NCI-H2107 (cell line): ENCODE results near the gene TSSC4.
"Not testable (repeated sequence)": the region's sequence is repeated elsewhere in the genome, so short reads cannot be mapped to it uniquely, and the experiment has no call there.

Experiments used
- DNase-seq: peaks from one replicate; lab custom pipeline; 2025; lab: John Stamatoyannopoulos, UW

Gene TSSC4

DNA sequence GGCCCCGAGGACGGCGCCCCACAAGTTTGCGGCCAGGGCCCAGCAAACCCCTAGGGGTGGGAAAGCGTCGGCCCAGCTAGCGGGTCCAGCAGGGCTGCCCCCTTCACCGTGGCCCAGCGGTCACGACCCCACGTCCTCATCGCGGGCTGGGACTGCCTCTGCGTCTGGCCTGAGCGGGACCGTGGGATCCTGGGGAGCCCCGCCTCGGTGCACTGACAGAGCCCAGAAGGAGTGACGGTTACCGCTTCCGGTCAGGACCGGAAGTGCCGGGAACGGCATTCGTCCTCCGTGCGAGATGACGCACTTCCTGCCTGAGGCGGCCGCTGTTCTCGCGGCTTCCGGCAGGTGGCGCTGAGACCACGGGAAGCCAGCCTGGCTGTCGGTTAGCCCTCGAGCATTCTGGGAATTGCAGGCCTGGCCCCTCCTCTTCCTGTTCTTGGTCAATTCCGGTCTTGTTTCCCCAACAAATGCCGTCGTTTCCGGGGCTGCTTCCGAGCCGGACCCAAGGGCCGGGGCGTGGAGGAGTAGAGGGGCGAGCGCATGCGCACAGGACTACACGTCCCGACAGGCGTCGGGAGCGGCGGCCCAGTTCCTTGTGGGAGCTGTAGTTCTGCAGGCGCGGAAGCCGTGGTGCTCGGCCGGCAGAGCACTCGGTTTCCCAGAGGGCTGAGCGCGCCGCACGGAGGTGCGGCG, at the start of gene TSSC4:
TSSC4 (plus strand) TSS at position 682 of the 693 bp plus-strand sequence. CDS start 1,884 bp downstream, outside the sequence.
- DNase-seq = peak; percentile 98

- no peak for DNase-seq
Measured at GRCh38 chr11:2351701-2352100, 48.8 kb upstream of the TSSC4 start.

DNA sequence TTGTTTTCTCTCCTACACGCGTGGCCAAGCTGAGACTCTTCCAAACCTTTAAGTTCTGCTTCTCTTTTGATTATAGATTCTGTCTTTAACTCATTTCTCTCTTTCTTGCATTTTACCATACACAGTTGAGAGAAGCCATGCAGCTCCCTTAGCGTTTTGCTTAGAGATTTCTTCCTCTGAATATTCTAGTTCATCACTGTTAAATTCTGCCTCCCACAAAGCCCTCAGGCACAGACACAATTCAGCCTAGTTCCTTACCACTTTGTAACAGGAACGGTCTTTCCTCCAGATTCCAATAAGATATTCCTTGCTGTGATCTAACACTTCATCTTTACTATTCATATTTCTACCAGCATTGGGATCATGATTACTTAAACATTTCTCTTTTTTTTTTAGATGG, 48.1 kb upstream of the TSSC4 start:
- DNase-seq = no peak

DNA sequence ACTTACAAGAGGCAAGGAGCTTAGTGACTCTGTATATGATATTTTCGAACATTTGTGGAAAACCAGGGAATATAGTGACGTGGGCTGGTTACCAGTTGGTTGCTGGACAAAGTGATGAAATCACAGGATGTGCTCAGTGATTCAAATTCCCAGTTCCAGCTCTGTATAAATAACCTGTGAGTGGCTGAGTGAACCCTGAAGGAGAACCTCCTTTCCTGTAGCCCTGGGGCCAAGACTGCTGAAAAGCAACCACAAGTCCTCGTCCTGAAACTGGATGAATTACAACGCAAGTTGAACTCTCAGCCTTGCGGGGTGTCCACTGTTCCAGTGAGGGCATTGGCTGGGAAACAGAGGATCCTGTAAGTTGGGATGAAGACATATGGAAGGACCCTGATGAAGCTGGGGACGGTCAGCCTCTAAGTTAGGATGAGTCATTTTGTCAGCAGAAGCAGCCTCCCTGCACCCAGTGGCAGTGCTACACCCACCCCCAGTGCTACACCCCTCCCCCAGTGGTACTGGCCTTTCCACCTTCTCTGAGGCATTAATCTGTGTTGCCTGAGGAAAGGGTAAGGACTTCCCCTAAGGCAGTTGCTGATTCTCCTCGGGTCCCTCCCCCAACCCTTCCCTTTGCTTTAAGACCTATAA, 45.4 kb upstream of the TSSC4 start:
- no peak for DNase-seq

DNA sequence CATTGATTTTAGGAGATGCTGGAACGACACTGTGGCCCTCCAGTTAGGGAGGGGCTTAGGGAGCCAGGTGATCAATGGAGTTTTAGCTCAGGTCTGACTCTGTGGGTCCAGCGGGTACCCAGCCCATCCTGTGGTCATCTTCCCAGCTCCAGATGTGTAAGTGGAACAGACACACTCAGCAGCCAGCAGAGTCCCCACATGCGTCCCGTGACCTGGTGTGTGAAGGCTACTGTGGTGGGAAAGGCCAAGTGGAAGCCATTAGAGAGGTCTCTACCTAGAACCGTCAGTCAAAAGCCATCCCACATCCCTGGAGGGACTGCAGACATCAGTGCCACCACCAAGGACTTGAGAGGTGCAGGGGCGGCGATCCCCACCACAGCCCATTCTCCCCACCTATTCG, 43.3 kb upstream of the TSSC4 start:
- no peak for DNase-seq

DNA sequence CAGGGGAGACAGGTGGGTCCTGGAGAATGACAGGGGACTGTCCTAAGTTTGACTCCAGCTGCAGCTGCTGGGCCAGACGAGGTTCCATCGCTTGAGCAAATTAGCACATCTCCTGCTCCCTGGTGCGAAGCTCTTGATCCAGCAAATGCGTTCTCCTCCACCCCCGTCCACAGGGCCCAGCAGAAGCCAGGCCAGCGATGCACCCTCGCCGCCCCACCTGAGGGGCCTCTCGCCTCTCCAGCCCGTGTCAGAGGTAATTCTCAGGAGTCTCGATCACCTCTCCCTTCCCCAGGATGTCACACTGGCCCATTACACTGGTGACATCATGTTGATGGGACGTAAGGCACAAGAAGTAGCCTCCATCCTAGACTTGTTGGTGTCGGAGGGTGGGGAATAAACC, 42.9 kb upstream of the TSSC4 start:
- DNase-seq = not testable (repeated sequence)

- no peak for DNase-seq
Measured at GRCh38 chr11:2358754-2359442, 41.7 kb upstream of the TSSC4 start.

DNA sequence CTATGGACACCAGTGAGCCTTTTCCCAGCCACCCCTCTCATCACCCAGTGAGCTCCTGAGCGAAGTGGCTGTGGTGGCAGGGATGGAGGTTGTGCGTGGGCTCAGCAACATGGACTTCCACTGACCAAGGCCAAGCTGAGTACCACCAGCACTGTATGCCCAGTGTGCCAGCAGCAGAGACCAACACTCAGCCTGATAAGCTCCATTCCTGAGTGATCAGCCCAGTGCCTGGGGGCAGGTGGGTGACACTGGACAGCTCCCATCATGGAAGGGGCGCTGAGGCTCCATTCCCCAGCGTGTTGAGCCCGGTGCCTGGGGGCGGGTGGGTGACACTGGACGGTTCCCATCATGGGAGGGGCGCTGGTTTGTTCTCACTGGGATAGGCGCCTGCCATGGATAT, 41.0 kb upstream of the TSSC4 start:
- DNase-seq = no peak

DNA sequence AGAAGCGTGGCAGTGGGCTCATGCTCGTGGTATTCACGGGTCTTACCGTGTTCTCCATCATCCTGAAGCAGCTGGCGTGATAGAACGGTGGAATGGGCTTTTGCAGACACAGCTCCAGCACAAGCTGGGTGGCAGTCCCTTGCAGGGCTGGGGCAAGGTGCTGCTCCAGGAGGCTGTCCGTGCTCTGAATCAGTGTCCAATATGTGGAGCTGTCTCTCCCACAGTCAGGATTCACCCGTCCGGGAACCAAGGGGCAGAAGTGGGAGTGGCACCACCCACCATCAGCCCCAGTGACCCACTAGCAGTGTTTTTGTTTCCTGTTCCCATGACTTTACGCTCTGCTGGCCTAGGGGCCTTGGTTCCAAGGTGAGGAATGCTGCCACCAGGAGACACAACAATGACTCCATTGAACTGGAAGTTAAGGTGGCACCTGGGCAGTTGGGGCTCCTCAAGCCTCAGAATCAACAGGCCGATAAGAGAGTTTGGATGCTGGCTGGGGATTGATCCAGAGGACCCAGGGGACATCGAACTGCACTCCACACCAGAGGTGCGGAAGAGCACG, 40.4 kb upstream of the TSSC4 start:
- DNase-seq = no peak

- DNase-seq = no peak
Measured at GRCh38 chr11:2361565-2361964, 39.0 kb upstream of the TSSC4 start.

DNA sequence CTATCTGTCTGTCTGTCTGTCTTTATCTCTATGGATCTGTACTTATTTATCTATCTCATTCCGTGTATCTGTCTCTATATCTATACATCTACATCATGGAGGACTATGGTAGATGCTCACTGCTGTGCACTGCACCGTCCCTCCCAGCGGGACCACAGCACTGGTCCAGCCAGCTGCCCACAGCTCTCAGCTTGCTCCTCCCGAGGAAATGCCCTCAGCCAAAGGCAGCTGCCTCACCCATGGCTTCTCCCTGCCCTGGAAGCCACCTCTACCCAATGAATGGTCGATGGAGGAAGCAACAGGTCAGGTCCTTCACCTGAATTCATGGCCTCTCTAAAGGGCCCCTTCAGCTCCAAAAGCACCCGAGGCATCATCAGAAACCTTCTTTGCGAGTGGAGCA, 38.1 kb upstream of the TSSC4 start:
- DNase-seq = no peak

- DNase-seq = no peak
Measured at GRCh38 chr11:2363130-2363529, 37.4 kb upstream of the TSSC4 start.

DNA sequence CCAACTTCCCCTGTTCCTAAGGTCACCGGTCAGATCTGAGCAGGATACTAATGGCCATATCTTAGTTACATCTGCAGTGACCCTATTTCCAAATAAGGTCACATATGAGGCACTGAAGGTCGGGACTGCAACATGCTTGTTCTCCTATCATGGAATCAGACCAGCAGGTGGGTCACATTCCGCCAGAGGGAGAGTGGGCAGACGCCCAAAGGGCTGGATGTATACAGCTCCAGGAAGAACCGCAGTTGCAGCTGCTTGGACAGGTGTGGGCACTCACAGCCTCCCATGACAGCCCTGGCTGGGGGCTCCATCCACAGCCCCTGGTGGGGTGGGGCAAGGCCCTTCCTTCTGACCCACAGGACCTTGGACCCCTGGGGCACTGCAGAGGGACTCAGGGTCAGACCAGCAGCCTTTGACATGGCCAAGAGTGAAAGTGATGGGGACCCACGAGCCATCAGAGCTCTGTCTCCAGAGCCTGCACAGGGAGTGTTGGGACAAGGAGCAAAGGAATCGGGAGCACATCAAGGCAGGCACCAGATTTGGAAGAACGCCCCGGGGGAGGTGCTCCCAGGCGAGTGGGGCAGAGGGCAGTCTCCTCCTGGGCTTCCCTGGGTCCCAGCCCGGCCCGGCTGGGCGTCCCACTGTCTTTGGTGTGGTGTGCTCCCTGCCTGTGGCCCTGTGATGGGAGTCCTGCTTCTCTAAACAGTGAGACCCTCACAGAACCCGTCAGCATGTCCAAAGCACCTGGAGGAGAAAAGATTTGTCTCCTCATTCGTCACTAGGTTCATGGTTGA, 36.8 kb upstream of the TSSC4 start:
- DNase-seq = no peak

- DNase-seq = not testable (repeated sequence)
Measured at GRCh38 chr11:2364386-2364785, 36.2 kb upstream of the TSSC4 start.

- no peak for DNase-seq
Measured at GRCh38 chr11:2365571-2366210, 34.9 kb upstream of the TSSC4 start.

GRCh38 chr11:2366276-2366675, 34.3 kb upstream of the TSSC4 start:
- no peak for DNase-seq

DNA sequence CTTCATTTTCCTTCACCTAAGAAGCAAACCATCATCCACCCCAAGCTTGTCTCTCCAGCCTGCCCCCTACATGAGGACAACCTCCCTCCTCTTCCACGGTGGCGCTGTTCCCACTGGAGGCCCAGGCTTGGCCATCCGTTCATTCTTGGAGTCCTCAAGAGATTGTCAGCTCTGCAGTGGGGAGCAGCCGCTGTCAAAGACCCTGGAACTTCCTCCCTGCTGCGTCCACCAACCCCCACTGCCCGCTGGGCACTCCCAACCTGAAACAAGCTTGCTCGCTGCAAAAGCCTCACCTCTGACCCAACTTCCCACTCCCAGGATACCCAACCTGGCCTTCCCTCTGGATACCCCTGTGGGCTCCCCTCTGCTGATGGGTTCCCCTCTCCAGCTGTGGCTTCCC, 33.8 kb upstream of the TSSC4 start:
- no peak for DNase-seq

GRCh38 chr11:2367266-2368160, 33.0 kb upstream of the TSSC4 start:
- no peak for DNase-seq

- no peak for DNase-seq
Measured at GRCh38 chr11:2368178-2368850, 32.2 kb upstream of the TSSC4 start.

DNA sequence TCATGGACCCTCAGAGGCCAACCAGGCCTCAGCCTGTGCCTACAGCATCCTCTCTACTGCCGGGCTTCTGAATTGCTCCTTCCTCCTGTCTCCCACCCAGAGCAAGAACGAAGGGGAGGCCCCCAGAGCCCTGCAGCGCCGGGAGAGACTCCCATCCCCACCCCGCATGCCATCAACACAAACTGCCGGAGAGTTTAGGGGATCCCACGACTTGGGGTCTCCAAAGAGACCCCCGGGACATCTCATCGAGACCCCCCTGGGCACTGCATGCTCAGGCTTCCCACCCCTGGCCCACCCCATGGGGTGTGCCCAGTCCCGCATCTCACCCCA, 31.7 kb upstream of the TSSC4 start:
- DNase-seq = no peak
